Smooth muscle cell (in vitro differentiated cells): ENCODE results near the gene ZDHHC1. TPM values are rescaled to one million over a fixed set of nuclear protein-coding genes. Genes with fewer than 3 reads are reported as not detected.
A peak's percentile ranks its signal among the peaks of the same experiment; 100 is the strongest.

Experiments used
- DNase-seq: peaks from one replicate; lab custom pipeline; 2025; ENCODE audit not compliant: unreplicated experiment; lab: John Stamatoyannopoulos, UW
- H2AFZ ChIP-seq: fragments of 200-600 bp; sonication (generic); 2 replicates; pipeline ENCODE4 v1.6.0; 2016; ENCODE audit warnings: antibody characterized with exemption, low read depth, mild to moderate bottlenecking
- H3F3A ChIP-seq: fragments of 200-600 bp; sonication (generic); 2 replicates; pipeline ENCODE4 v1.6.0; 2017; ENCODE audit warnings: antibody characterized with exemption, low read depth
- H3K27ac ChIP-seq: fragments of 200-600 bp; sonication (generic); 2 replicates; pipeline ENCODE4 v1.5.1; 2016; ENCODE audit warnings: low read depth, mild to moderate bottlenecking
- H3K27me3 ChIP-seq: fragments of 200-600 bp; sonication (generic); 2 replicates; pipeline ENCODE4 v1.6.1; 2016; ENCODE audit warnings: low read depth, mild to moderate bottlenecking
- H3K36me3 ChIP-seq: fragments of 200-600 bp; sonication (generic); 2 replicates; pipeline ENCODE4 v1.5.1; 2016; ENCODE audit warnings: low read depth
- H3K4me1 ChIP-seq: fragments of 200-600 bp; sonication (generic); 2 replicates; pipeline ENCODE4 v1.5.1; 2016; ENCODE audit warnings: low read depth
- H3K4me2 ChIP-seq: fragments of 200-600 bp; sonication (generic); 2 replicates; pipeline ENCODE4 v1.6.0; 2016; ENCODE audit warnings: mild to moderate bottlenecking
- H3K4me3 ChIP-seq: fragments of 200-600 bp; sonication (generic); 2 replicates; pipeline ENCODE4 v1.5.1; 2016; ENCODE audit warnings: mild to moderate bottlenecking
- H3K79me2 ChIP-seq: fragments of 200-600 bp; sonication (generic); 2 replicates; pipeline ENCODE4 v1.6.0; 2016; ENCODE audit warnings: low read depth, mild to moderate bottlenecking
- H3K9ac ChIP-seq: fragments of 200-600 bp; sonication (generic); 2 replicates; pipeline ENCODE4 v1.6.0; 2016; ENCODE audit warnings: low read depth
- H3K9me3 ChIP-seq: fragments of 200-600 bp; sonication (generic); replicated peaks from 2 replicates; pipeline ENCODE4 v1.5.1; 2016; ENCODE audit warnings: low read depth
- H4K20me1 ChIP-seq: fragments of 200-600 bp; sonication (generic); 2 replicates; pipeline ENCODE4 v1.6.0; 2016; ENCODE audit warnings: low read depth
- CTCF ChIP-seq: fragments of 200-600 bp; sonication (generic); IDR thresholded peaks from 2 replicates; pipeline ENCODE4 v1.5.1; 2017; ENCODE audit warnings: borderline replicate concordance, mild to moderate bottlenecking, antibody characterized with exemption; ENCODE audit not compliant: insufficient read depth, poor library complexity, severe bottlenecking
- WGBS: methylation state at CpG from one replicate; pipeline ENCODE4 v1.1.7; 2016; ENCODE audit warnings: low lambda C conversion rate; 5-methylcytosine and 5-hydroxymethylcytosine counted together
- polyA plus RNA-seq: library from polyadenylated mRNA; unstranded; fragments of >200 nt; fragmentation: Nextera tagmentation; extraction: Ambion mirVana; gene quantifications from 2 replicates; pipeline ENCODE4 v1.2.1, GENCODE V29; 2016
- total RNA-seq: library from RNA; depleted of rRNA; stranded (reverse); fragments of >200 nt; gene quantifications from 2 replicates; pipeline ENCODE4 v1.2.3, GENCODE V29; 2014

ZDHHC1 gene
- total and polyA plus RNA-seq, 2 experiments from 2014 or later, result 7.9 to 15.7 TPM

GRCh38 chr16:67395458-67396158, 20.7 kb downstream of the ZDHHC1 start:
- peaks cover 25% of the 10 kb centered on the region for H3K4me1 ChIP-seq
- DNase-seq, result no peak
- no peak overlapping the region for H2AFZ ChIP-seq
- no peak overlapping the region for H3K9ac ChIP-seq
- H3K27me3 ChIP-seq, result peaks cover 13% of the 10 kb centered on the region
- no peak overlapping the region for H3K27ac ChIP-seq
- no peak overlapping the region for H3K4me3 ChIP-seq
- no peaks in the 10 kb centered on the region for H4K20me1 ChIP-seq
- H3K9me3 ChIP-seq, result no peaks in the 10 kb centered on the region
- H3F3A ChIP-seq, result no peaks in the 10 kb centered on the region
- H3K36me3 ChIP-seq, result no peaks in the 10 kb centered on the region
- H3K4me2 ChIP-seq, result peak overlapping the region; percentile 69
- 82% methylated on average over 13 of the region's 13 CpGs for WGBS
- H3K79me2 ChIP-seq, result no peaks in the 10 kb centered on the region
- TF ChIP-seq CTCF, result no peak

- Histone ChIP-seq H3K36me3 (no peaks in the 10 kb centered on the region), H3K9me3 (no peaks in the 10 kb centered on the region), H3K9ac (no peak overlapping the region), H3K4me3 (no peak overlapping the region), H3F3A (no peaks in the 10 kb centered on the region), H3K4me2 (peak overlapping the region; percentile 88), H4K20me1 (no peaks in the 10 kb centered on the region), H3K27me3 (peaks cover 13% of the 10 kb centered on the region), H3K27ac (no peak overlapping the region), H2AFZ (no peak overlapping the region), H3K4me1 (peaks cover 25% of the 10 kb centered on the region), H3K79me2 (no peaks in the 10 kb centered on the region)
- TF ChIP-seq CTCF, result no peak
- no peak for DNase-seq
- 84% methylated on average over 10 of the region's 10 CpGs for WGBS
Measured at GRCh38 chr16:67395105-67395457, 21.2 kb downstream of the ZDHHC1 start.

GRCh38 chr16:67394155-67395104, 21.8 kb downstream of the ZDHHC1 start:
- no peaks in the 10 kb centered on the region for H3K79me2 ChIP-seq
- H3K4me1 ChIP-seq, result peaks cover 25% of the 10 kb centered on the region
- no peaks in the 10 kb centered on the region for H3F3A ChIP-seq
- no peak for DNase-seq
- no peaks in the 10 kb centered on the region for H4K20me1 ChIP-seq
- H3K9ac ChIP-seq, result no peak overlapping the region
- peak overlapping the region; percentile 11 for H3K27ac ChIP-seq
- no peaks in the 10 kb centered on the region for H3K36me3 ChIP-seq
- H3K4me2 ChIP-seq, result peak overlapping the region; percentile 88
- peak overlapping the region; percentile 57 for H2AFZ ChIP-seq
- H3K9me3 ChIP-seq, result no peaks in the 10 kb centered on the region
- H3K27me3 ChIP-seq, result peaks cover 13% of the 10 kb centered on the region
- peak overlapping the region; percentile 41 for H3K4me3 ChIP-seq
- WGBS, result 13% methylated on average over 64 of the region's 88 CpGs
- TF ChIP-seq CTCF, result no peak
